ENCODE results near the gene LPAR1. TPM values are rescaled to one million over a fixed set of nuclear protein-coding genes. Genes with fewer than 3 reads are reported as not detected.

LPAR1 gene
- total and polyA plus RNA-seq, 2 donors from 2014 or later = 2.9 to 28.2 TPM

DNA sequence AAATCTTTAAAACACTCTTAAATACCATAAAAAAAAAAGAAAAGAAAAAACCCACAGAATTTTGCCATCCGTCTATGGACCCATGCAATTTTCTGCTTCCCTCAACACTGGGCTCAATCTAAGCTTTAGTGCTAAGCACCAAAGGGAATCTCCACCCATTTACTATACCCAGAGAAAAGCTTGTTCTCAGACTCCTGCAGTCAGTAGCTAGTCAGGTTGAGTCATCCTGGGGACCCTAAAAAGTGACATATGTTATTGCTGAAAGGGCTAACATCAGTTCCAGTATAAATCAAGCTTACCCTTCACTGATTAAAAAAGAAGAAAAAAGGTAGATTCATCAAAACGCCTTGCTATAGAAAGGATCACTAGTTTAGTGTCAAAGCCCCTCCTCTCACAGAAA, 192.1 kb downstream of the LPAR1 start:
- H3K4me3 ChIP-seq (ENCODE audit: low read length in 3 of 3) = no peak overlapping the region
- H3K27ac ChIP-seq (ENCODE audit: low read depth in 2 of 2, low read length in 2 of 2) = no peak overlapping the region
- H3K27me3 ChIP-seq (ENCODE audit: control insufficient read depth, insufficient read depth, low read length) = no peaks in the 10 kb centered on the region
- no peaks in the 10 kb centered on the region for H3K4me1 ChIP-seq (ENCODE audit: control insufficient read depth in 2 of 3, insufficient read depth in 2 of 3, low read depth in 1 of 3, low read length in 3 of 3)
- no peak overlapping the region for H3K9ac ChIP-seq (ENCODE audit: low read length in 3 of 3)
- DNase-seq (no peak), FAIRE-seq (no peak)
- no peaks in the 10 kb centered on the region for H3K9me3 ChIP-seq (ENCODE audit: control insufficient read depth in 2 of 3, insufficient read depth in 1 of 3, low read length in 3 of 3)
- TF ChIP-seq, protein P1, sequence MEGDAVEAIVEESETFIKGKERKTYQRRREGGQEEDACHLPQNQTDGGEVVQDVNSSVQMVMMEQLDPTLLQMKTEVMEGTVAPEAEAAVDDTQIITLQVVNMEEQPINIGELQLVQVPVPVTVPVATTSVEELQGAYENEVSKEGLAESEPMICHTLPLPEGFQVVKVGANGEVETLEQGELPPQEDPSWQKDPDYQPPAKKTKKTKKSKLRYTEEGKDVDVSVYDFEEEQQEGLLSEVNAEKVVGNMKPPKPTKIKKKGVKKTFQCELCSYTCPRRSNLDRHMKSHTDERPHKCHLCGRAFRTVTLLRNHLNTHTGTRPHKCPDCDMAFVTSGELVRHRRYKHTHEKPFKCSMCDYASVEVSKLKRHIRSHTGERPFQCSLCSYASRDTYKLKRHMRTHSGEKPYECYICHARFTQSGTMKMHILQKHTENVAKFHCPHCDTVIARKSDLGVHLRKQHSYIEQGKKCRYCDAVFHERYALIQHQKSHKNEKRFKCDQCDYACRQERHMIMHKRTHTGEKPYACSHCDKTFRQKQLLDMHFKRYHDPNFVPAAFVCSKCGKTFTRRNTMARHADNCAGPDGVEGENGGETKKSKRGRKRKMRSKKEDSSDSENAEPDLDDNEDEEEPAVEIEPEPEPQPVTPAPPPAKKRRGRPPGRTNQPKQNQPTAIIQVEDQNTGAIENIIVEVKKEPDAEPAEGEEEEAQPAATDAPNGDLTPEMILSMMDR (IDR thresholded peaks at IDR 0.05; ENCODE audit: borderline replicate concordance, extremely low read depth, insufficient read depth) = no peak
- intact Hi-C loops (cut with DNase I) = no loop called here
- H3K36me3 ChIP-seq (ENCODE audit: control insufficient read depth in 2 of 3, insufficient read depth in 3 of 3, low read length in 3 of 3) = no peaks in the 10 kb centered on the region

GRCh38 chr9:110844121-110844520, 194.1 kb downstream of the LPAR1 start:
- Histone ChIP-seq H3K27me3 (ENCODE audit: control insufficient read depth, insufficient read depth, low read length) (no peaks in the 10 kb centered on the region), H3K27ac (ENCODE audit: low read depth in 2 of 2, low read length in 2 of 2) (no peak overlapping the region), H3K4me3 (ENCODE audit: low read length in 3 of 3) (no peak overlapping the region), H3K9ac (ENCODE audit: low read length in 3 of 3) (no peak overlapping the region), H3K36me3 (ENCODE audit: control insufficient read depth in 2 of 3, insufficient read depth in 3 of 3, low read length in 3 of 3) (no peaks in the 10 kb centered on the region), H3K4me1 (ENCODE audit: control insufficient read depth in 2 of 3, insufficient read depth in 2 of 3, low read depth in 1 of 3, low read length in 3 of 3) (no peaks in the 10 kb centered on the region), H3K9me3 (ENCODE audit: control insufficient read depth in 2 of 3, insufficient read depth in 1 of 3, low read length in 3 of 3) (no peaks in the 10 kb centered on the region)
- no peak for FAIRE-seq
- no peak for DNase-seq
- TF ChIP-seq, protein P1 (IDR thresholded peaks at IDR 0.05; ENCODE audit: borderline replicate concordance, extremely low read depth, insufficient read depth) = no peak
- intact Hi-C loops (cut with DNase I) = no loop called here

DNA sequence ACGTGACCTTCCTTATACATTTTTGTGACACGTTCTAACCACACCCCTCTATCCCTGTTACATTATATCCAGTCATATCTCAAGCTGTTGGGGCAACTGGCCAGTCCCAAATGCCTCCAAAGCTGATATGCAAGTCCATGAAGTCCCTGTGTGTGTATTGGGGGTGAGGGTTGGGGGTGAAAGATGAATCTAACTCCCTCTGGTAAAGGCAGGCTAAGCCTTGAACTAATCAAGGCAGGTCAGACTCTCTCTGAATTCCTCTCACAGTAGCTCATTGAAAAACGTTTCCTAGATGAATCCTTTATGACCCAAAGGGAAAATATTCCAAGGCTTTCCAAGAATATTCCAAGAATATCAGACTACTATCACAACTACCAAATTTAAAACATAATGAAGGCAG, 195.3 kb downstream of the LPAR1 start:
- H3K4me3 ChIP-seq (ENCODE audit: low read length in 3 of 3) = no peak overlapping the region
- no peak for FAIRE-seq

More for the DNA sequence above, 195.3 kb downstream of the LPAR1 start:
- TF ChIP-seq, protein P1 (IDR thresholded peaks at IDR 0.05; ENCODE audit: borderline replicate concordance, extremely low read depth, insufficient read depth) = no peak
- Histone ChIP-seq H3K9me3 (ENCODE audit: control insufficient read depth in 2 of 3, insufficient read depth in 1 of 3, low read length in 3 of 3) (no peaks in the 10 kb centered on the region), H3K27me3 (ENCODE audit: control insufficient read depth, insufficient read depth, low read length) (no peaks in the 10 kb centered on the region), H3K4me1 (ENCODE audit: control insufficient read depth in 2 of 3, insufficient read depth in 2 of 3, low read depth in 1 of 3, low read length in 3 of 3) (no peaks in the 10 kb centered on the region), H3K9ac (ENCODE audit: low read length in 3 of 3) (no peak overlapping the region), H3K27ac (ENCODE audit: low read depth in 2 of 2, low read length in 2 of 2) (no peak overlapping the region), H3K36me3 (ENCODE audit: control insufficient read depth in 2 of 3, insufficient read depth in 3 of 3, low read length in 3 of 3) (no peaks in the 10 kb centered on the region)
- intact Hi-C loops (cut with DNase I) = no loop called here
- DNase-seq = no peak

Data from kidney (tissue), 14 donors.